ENCODE results near the gene ATG2A.
A peak's percentile ranks its signal among the peaks of the same experiment; 100 is the strongest.
"Not testable (repeated sequence)": the region's sequence is repeated elsewhere in the genome, so short reads cannot be mapped to it uniquely, and the experiment has no call there.

Gene ATG2A

GRCh38 chr11:64849598-64850356 lies 67.2 kb downstream of the ATG2A start:
- peaks cover 84% of the 10 kb centered on the region for H3K4me1 ChIP-seq (ENCODE audit: control insufficient read depth, insufficient read depth, low read length)
- H3K36me3 ChIP-seq (ENCODE audit: control insufficient read depth, insufficient read depth, low read length): peaks cover 6% of the 10 kb centered on the region
- no peaks in the 10 kb centered on the region for H3K9me3 ChIP-seq (ENCODE audit: control insufficient read depth, low read length)
- H3K4me3 ChIP-seq (ENCODE audit: low read length): no peak overlapping the region
- H3K9ac ChIP-seq (ENCODE audit: low read length): peak overlapping the region; percentile 28
- no peaks in the 10 kb centered on the region for H3K27me3 ChIP-seq (ENCODE audit: control insufficient read depth, insufficient read depth, low read length)

GRCh38 chr11:64848826-64849597 lies 68.0 kb downstream of the ATG2A start:
- Histone ChIP-seq H3K9me3 (ENCODE audit: control insufficient read depth, low read length) (no peaks in the 10 kb centered on the region), H3K4me3 (ENCODE audit: low read length) (no peak overlapping the region), H3K9ac (ENCODE audit: low read length) (peak overlapping the region; percentile 28), H3K4me1 (ENCODE audit: control insufficient read depth, insufficient read depth, low read length) (peaks cover 76% of the 10 kb centered on the region), H3K27me3 (ENCODE audit: control insufficient read depth, insufficient read depth, low read length) (no peaks in the 10 kb centered on the region), H3K36me3 (ENCODE audit: control insufficient read depth, insufficient read depth, low read length) (no peaks in the 10 kb centered on the region)

DNA sequence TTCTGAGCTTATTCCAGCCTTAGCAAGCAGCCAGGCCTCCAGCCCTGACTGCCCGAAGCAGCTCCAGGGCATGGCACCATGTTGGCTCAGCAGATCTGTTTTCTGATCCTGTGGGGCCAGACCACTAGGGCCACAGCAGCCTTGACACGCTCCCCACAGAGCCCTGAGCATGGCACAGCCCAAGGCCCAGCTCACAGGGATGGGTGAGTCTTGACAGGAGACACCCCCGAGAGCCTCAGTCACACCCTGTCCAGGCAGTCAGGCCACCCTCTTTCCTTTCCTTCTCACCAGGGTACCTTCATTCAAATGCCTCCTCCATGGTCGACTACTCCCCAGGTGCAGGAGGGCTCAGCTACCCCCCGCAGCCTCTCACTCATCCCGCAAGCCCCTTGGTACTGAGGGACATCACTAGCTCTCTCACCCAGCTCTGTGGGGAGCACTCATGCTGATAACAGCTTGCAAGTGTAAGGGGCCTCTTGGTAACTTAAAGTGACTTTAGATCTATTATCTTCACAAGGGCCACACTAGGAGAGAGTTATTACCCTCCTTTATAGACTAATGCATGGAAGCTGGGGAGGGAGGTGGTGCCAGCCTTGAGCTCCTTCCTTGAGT lies 68.7 kb downstream of the ATG2A start:
- H3K9me3 ChIP-seq (ENCODE audit: control insufficient read depth, low read length): no peaks in the 10 kb centered on the region
- H3K4me1 ChIP-seq (ENCODE audit: control insufficient read depth, insufficient read depth, low read length): peaks cover 71% of the 10 kb centered on the region
- H3K9ac ChIP-seq (ENCODE audit: low read length): no peak overlapping the region
- no peaks in the 10 kb centered on the region for H3K36me3 ChIP-seq (ENCODE audit: control insufficient read depth, insufficient read depth, low read length)
- no peaks in the 10 kb centered on the region for H3K27me3 ChIP-seq (ENCODE audit: control insufficient read depth, insufficient read depth, low read length)
- no peak overlapping the region for H3K4me3 ChIP-seq (ENCODE audit: low read length)

GRCh38 chr11:64846998-64847666 lies 69.9 kb downstream of the ATG2A start:
- H3K4me3 ChIP-seq (ENCODE audit: low read length): no peak overlapping the region
- H3K27me3 ChIP-seq (ENCODE audit: control insufficient read depth, insufficient read depth, low read length): no peaks in the 10 kb centered on the region
- no peaks in the 10 kb centered on the region for H3K36me3 ChIP-seq (ENCODE audit: control insufficient read depth, insufficient read depth, low read length)
- H3K9ac ChIP-seq (ENCODE audit: low read length): no peak overlapping the region
- H3K9me3 ChIP-seq (ENCODE audit: control insufficient read depth, low read length): no peaks in the 10 kb centered on the region
- peaks cover 71% of the 10 kb centered on the region for H3K4me1 ChIP-seq (ENCODE audit: control insufficient read depth, insufficient read depth, low read length)

- peaks cover 64% of the 10 kb centered on the region for H3K4me1 ChIP-seq (ENCODE audit: control insufficient read depth, insufficient read depth, low read length)
- not testable (repeated sequence) for H3K27me3 ChIP-seq (ENCODE audit: control insufficient read depth, insufficient read depth, low read length); H3K36me3 ChIP-seq (ENCODE audit: control insufficient read depth, insufficient read depth, low read length)
Observed at GRCh38 chr11:64845776-64846129, 71.3 kb downstream of the ATG2A start.

GRCh38 chr11:64845129-64845775 lies 71.8 kb downstream of the ATG2A start:
- no peaks in the 10 kb centered on the region for H3K27me3 ChIP-seq (ENCODE audit: control insufficient read depth, insufficient read depth, low read length)
- peak overlapping the region; percentile 62 for H3K9ac ChIP-seq (ENCODE audit: low read length)
- no peaks in the 10 kb centered on the region for H3K36me3 ChIP-seq (ENCODE audit: control insufficient read depth, insufficient read depth, low read length)
- H3K4me3 ChIP-seq (ENCODE audit: low read length): no peak overlapping the region
- no peaks in the 10 kb centered on the region for H3K9me3 ChIP-seq (ENCODE audit: control insufficient read depth, low read length)
- H3K4me1 ChIP-seq (ENCODE audit: control insufficient read depth, insufficient read depth, low read length): peaks cover 62% of the 10 kb centered on the region

More at GRCh38 chr11:64845776-64846129, 71.3 kb downstream of the ATG2A start:
- H3K4me3 ChIP-seq (ENCODE audit: low read length); H3K9ac ChIP-seq (ENCODE audit: low read length); H3K9me3 ChIP-seq (ENCODE audit: control insufficient read depth, low read length): not testable (repeated sequence)
